Activated naive CD4-positive, alpha-beta T cell treated with anti-CD3 and anti-CD28 coated beads for 36 hours (primary cell): ENCODE results near the gene ABCB6. TPM values are rescaled to one million over a fixed set of nuclear protein-coding genes. Genes with fewer than 3 reads are reported as not detected.

Experiments
- CTCF ChIA-PET: fragments of 350-600 bp; sonication (Branson Sonifier 250); formaldehyde crosslinking; loops from one replicate; lab custom pipeline; 2021; ENCODE audit warnings: antibody characterized with exemption; lab: Charles Lee
- DNase-seq: peaks from one replicate; pipeline ENCODE4 v3.0.0-alpha.2; 2020
- H3K27ac Mint-ChIP-seq: one replicate; pipeline ENCODE4 v1.8.0; 2021; ENCODE audit warnings: mild to moderate bottlenecking, mixed read lengths
- H3K27me3 Mint-ChIP-seq: one replicate; pipeline ENCODE4 v1.8.0; 2021; ENCODE audit warnings: low read depth, mixed read lengths
- H3K36me3 Mint-ChIP-seq: one replicate; pipeline ENCODE4 v1.8.0; 2021; ENCODE audit warnings: low read depth, mixed read lengths
- H3K4me1 Mint-ChIP-seq: one replicate; pipeline ENCODE4 v1.8.0; 2021; ENCODE audit warnings: low read depth, mixed read lengths
- H3K4me3 Mint-ChIP-seq: one replicate; pipeline ENCODE4 v1.8.0; 2021; ENCODE audit warnings: mild to moderate bottlenecking, moderate library complexity, mixed read lengths
- H3K9me3 Mint-ChIP-seq: one replicate; pipeline ENCODE4 v1.8.0; 2021; ENCODE audit warnings: mixed read lengths
- intact Hi-C: fragments of 100-400 bp; cut with micrococcal nuclease; formaldehyde crosslinking; loops from one replicate; pipeline ENCODE4 v1.15.1; 2023
- total RNA-seq, 2 experiments: library from RNA; stranded (reverse); gene quantifications; one replicate each; pipeline ENCODE4 v1.2.3, GENCODE V29; 2021

The ABCB6 gene
- total RNA-seq, 2 experiments from 2014 or later, result 7.0 to 7.5 TPM

GRCh38 chr2:219252570-219252899 is 33.8 kb upstream of the ABCB6 start:
- DNase-seq, result no peak

GRCh38 chr2:219252084-219252483 is 33.3 kb upstream of the ABCB6 start:
- Mint-ChIP-seq H3K4me1 (peaks cover 68% of the 10 kb centered on the region), H3K36me3 (peaks cover 42% of the 10 kb centered on the region), H3K4me3 (peak overlapping the region; percentile 70), H3K9me3 (no peaks in the 10 kb centered on the region), H3K27ac (peak overlapping the region; percentile 95), H3K27me3 (no peaks in the 10 kb centered on the region)
- intact Hi-C loops, result loop anchor here (2.0 to 10.0 kb wide), 4 partner anchors 355 to 967 kb away; partner anchors contain the start of genes CTDSP1 and WNT10A
- CTCF ChIA-PET, result interaction anchor here (0.7 to 6.1 kb wide), 8 partner anchors 14 to 80 kb away, joined by 3 to 76 read pairs (median 3); partner anchors contain the start of gene DNAJB2
- DNase-seq, result peak; percentile 58

More at GRCh38 chr2:219252570-219252899, 33.8 kb upstream of the ABCB6 start:
- Mint-ChIP-seq H3K27me3 (no peaks in the 10 kb centered on the region), H3K27ac (peak overlapping the region; percentile 95), H3K36me3 (peaks cover 40% of the 10 kb centered on the region), H3K9me3 (no peaks in the 10 kb centered on the region), H3K4me3 (peak overlapping the region; percentile 70), H3K4me1 (peaks cover 63% of the 10 kb centered on the region)
- CTCF ChIA-PET, result interaction anchor here (1.2 to 6.1 kb wide), 6 partner anchors 15 to 80 kb away, joined by 3 to 76 read pairs (median 4); partner anchors contain the start of gene DNAJB2
- intact Hi-C loops, result loop anchor here (2.0 to 10.0 kb wide), 4 partner anchors 356 to 968 kb away; partner anchors contain the start of genes CTDSP1 and WNT10A

- H3K4me1 Mint-ChIP-seq, result peaks cover 72% of the 10 kb centered on the region
- H3K36me3 Mint-ChIP-seq, result peaks cover 45% of the 10 kb centered on the region
- CTCF ChIA-PET, result interaction anchor here (0.7 to 6.1 kb wide), 7 partner anchors 14 to 76 kb away, joined by 3 to 76 read pairs (median 3); partner anchors contain the start of gene DNAJB2
- H3K4me3 Mint-ChIP-seq, result peak overlapping the region; percentile 70
- DNase-seq, result no peak
- H3K9me3 Mint-ChIP-seq, result no peaks in the 10 kb centered on the region
- intact Hi-C loops, result loop anchor here (2.0 to 10.0 kb wide), 4 partner anchors 355 to 967 kb away; partner anchors contain the start of genes CTDSP1 and WNT10A
- no peaks in the 10 kb centered on the region for H3K27me3 Mint-ChIP-seq
- H3K27ac Mint-ChIP-seq, result peak overlapping the region; percentile 95
Measured at GRCh38 chr2:219251656-219252055, 32.9 kb upstream of the ABCB6 start.

GRCh38 chr2:219250049-219250781 is 31.5 kb upstream of the ABCB6 start:
- DNase-seq, result no peak
- H3K27me3 Mint-ChIP-seq, result no peaks in the 10 kb centered on the region
- no peaks in the 10 kb centered on the region for H3K9me3 Mint-ChIP-seq
- H3K27ac Mint-ChIP-seq, result peak overlapping the region; percentile 99
- H3K4me1 Mint-ChIP-seq, result peaks cover 71% of the 10 kb centered on the region
- CTCF ChIA-PET, result interaction anchor here (0.8 to 3.4 kb wide), 7 partner anchors 27 to 91 kb away, joined by 3 to 25 read pairs (median 6); partner anchors contain the start of genes CNPPD1 and DNAJB2
- H3K4me3 Mint-ChIP-seq, result peak overlapping the region; percentile 39
- intact Hi-C loops, result loop anchor here (5.0 to 10.0 kb wide), 3 partner anchors 368 to 965 kb away; partner anchors contain the start of genes CTDSP1 and WNT10A
- peaks cover 45% of the 10 kb centered on the region for H3K36me3 Mint-ChIP-seq

GRCh38 chr2:219249203-219249980 is 30.6 kb upstream of the ABCB6 start:
- Mint-ChIP-seq H3K27ac (peak overlapping the region; percentile 99), H3K4me3 (peak overlapping the region; percentile 39), H3K4me1 (peaks cover 72% of the 10 kb centered on the region), H3K36me3 (peaks cover 45% of the 10 kb centered on the region), H3K9me3 (no peaks in the 10 kb centered on the region), H3K27me3 (no peaks in the 10 kb centered on the region)
- intact Hi-C loops, result loop anchor here (5.0 kb wide), 2 partner anchors 293 to 577 kb away; partner anchors contain the start of genes CHPF, RNF25, STK36 and TMEM198
- peak; percentile 66 for DNase-seq
- CTCF ChIA-PET, result interaction anchor here (0.8 to 3.4 kb wide), 10 partner anchors 20 to 90 kb away, joined by 3 to 25 read pairs (median 6); partner anchors contain the start of genes ANKZF1, ATG9A, CNPPD1 and DNAJB2

- H3K36me3 Mint-ChIP-seq, result peaks cover 45% of the 10 kb centered on the region
- intact Hi-C loops, result loop anchor here (5.0 kb wide), 2 partner anchors 293 to 577 kb away; partner anchors contain the start of genes CHPF, RNF25, STK36 and TMEM198
Measured at GRCh38 chr2:219248845-219249202, 30.1 kb upstream of the ABCB6 start.

GRCh38 chr2:219247678-219248642 is 29.2 kb upstream of the ABCB6 start:
- H3K36me3 Mint-ChIP-seq, result peaks cover 42% of the 10 kb centered on the region
- H3K4me3 Mint-ChIP-seq, result peak overlapping the region; percentile 63
- H3K4me1 Mint-ChIP-seq, result peaks cover 81% of the 10 kb centered on the region
- no peaks in the 10 kb centered on the region for H3K27me3 Mint-ChIP-seq
- DNase-seq, result peak; percentile 74
- peak overlapping the region; percentile 99 for H3K27ac Mint-ChIP-seq
- intact Hi-C loops, result loop anchor here (5.0 kb wide), 2 partner anchors 294 to 576 kb away; partner anchors contain the start of genes CHPF, RNF25, STK36 and TMEM198
- CTCF ChIA-PET, result interaction anchor here (0.8 to 3.4 kb wide), 7 partner anchors 19 to 51 kb away, joined by 4 to 25 read pairs (median 5); partner anchors contain the start of genes ABCB6, ANKZF1, ATG9A and DNAJB2
- no peaks in the 10 kb centered on the region for H3K9me3 Mint-ChIP-seq

More at GRCh38 chr2:219248845-219249202, 30.1 kb upstream of the ABCB6 start:
- CTCF ChIA-PET, result interaction anchor here (1.3 to 3.4 kb wide), 8 partner anchors 19 to 90 kb away, joined by 4 to 25 read pairs (median 6); partner anchors contain the start of genes ANKZF1, ATG9A, CNPPD1 and DNAJB2
- Mint-ChIP-seq H3K9me3 (no peaks in the 10 kb centered on the region), H3K4me3 (peak overlapping the region; percentile 39), H3K4me1 (peaks cover 75% of the 10 kb centered on the region), H3K27me3 (no peaks in the 10 kb centered on the region), H3K27ac (peak overlapping the region; percentile 99)
- no peak for DNase-seq

GRCh38 chr2:219246559-219246958 is 27.8 kb upstream of the ABCB6 start:
- Mint-ChIP-seq H3K27ac (peak overlapping the region; percentile 99), H3K9me3 (no peaks in the 10 kb centered on the region), H3K27me3 (no peaks in the 10 kb centered on the region), H3K4me3 (peak overlapping the region; percentile 63), H3K4me1 (peaks cover 69% of the 10 kb centered on the region), H3K36me3 (peaks cover 36% of the 10 kb centered on the region)
- CTCF ChIA-PET, result interaction anchor here (0.8 to 2.7 kb wide), 5 partner anchors 8 to 75 kb away, joined by 3 to 17 read pairs (median 8); partner anchors contain the start of gene TUBA4A
- intact Hi-C loops, result loop anchor here (5.0 kb wide), 2 partner anchors 296 to 574 kb away; partner anchors contain the start of genes CHPF, RNF25, STK36 and TMEM198
- no peak for DNase-seq

- Mint-ChIP-seq H3K27ac (peak overlapping the region; percentile 99), H3K27me3 (no peaks in the 10 kb centered on the region), H3K4me1 (peaks cover 62% of the 10 kb centered on the region), H3K4me3 (peak overlapping the region; percentile 98), H3K9me3 (no peaks in the 10 kb centered on the region), H3K36me3 (peaks cover 29% of the 10 kb centered on the region)
- DNase-seq, result peak; percentile 58
- CTCF ChIA-PET, result interaction anchor here (0.8 to 2.7 kb wide), 8 partner anchors 9 to 74 kb away, joined by 3 to 17 read pairs (median 8); partner anchors contain the start of genes ANKZF1, ATG9A, CNPPD1 and TUBA4A
- intact Hi-C loops, result loop anchor here (1.0 to 5.0 kb wide), 6 partner anchors 7 to 574 kb away; partner anchors contain the start of genes ANKZF1, ATG9A, CHPF and DNAJB2
Measured at GRCh38 chr2:219245899-219246230, 27.1 kb upstream of the ABCB6 start.

- Mint-ChIP-seq H3K27me3 (no peaks in the 10 kb centered on the region), H3K36me3 (peaks cover 24% of the 10 kb centered on the region), H3K9me3 (no peaks in the 10 kb centered on the region), H3K27ac (peak within 1 kb of the TSS; percentile 99), H3K4me3 (peak within 1 kb of the TSS; percentile 98), H3K4me1 (peaks cover 57% of the 10 kb centered on the region)
- CTCF ChIA-PET, result interaction anchor here (0.7 to 2.7 kb wide), 9 partner anchors 10 to 73 kb away, joined by 3 to 17 read pairs (median 8); partner anchors contain the start of genes ANKZF1, ATG9A, CNPPD1 and TUBA4A
- peak; percentile 92 for DNase-seq
- intact Hi-C loops, result loop anchor here (1.0 to 5.0 kb wide), 6 partner anchors 8 to 573 kb away; partner anchors contain the start of genes ANKZF1, ATG9A, CHPF and DNAJB2
Measured at GRCh38 chr2:219245148-219245898, 26.6 kb upstream of the ABCB6 start, which contains the start of the genes GLB1L and STK16. TSS of gene GLB1L (minus strand) at chr2:219245444. CDS start at chr2:219243573, 1,871 bp downstream. TSS of gene STK16 (plus strand) at chr2:219245479. CDS start at chr2:219246000, 521 bp downstream.
